Stimulated activated CD4-positive, alpha-beta T cell treated with anti-CD3 and anti-CD28 coated beads, Interleukin-1b, Interleukin-23, amount 100 ng/mL, for 1 hour (primary cell): ENCODE results near the gene SEZ6.

Experiments used
- DNase-seq, 2 donors: peaks; one replicate each; pipeline ENCODE4 v3.0.0-alpha.2; 2020; ENCODE audit warnings: low read depth in 2 of 2

Gene SEZ6, protein sequence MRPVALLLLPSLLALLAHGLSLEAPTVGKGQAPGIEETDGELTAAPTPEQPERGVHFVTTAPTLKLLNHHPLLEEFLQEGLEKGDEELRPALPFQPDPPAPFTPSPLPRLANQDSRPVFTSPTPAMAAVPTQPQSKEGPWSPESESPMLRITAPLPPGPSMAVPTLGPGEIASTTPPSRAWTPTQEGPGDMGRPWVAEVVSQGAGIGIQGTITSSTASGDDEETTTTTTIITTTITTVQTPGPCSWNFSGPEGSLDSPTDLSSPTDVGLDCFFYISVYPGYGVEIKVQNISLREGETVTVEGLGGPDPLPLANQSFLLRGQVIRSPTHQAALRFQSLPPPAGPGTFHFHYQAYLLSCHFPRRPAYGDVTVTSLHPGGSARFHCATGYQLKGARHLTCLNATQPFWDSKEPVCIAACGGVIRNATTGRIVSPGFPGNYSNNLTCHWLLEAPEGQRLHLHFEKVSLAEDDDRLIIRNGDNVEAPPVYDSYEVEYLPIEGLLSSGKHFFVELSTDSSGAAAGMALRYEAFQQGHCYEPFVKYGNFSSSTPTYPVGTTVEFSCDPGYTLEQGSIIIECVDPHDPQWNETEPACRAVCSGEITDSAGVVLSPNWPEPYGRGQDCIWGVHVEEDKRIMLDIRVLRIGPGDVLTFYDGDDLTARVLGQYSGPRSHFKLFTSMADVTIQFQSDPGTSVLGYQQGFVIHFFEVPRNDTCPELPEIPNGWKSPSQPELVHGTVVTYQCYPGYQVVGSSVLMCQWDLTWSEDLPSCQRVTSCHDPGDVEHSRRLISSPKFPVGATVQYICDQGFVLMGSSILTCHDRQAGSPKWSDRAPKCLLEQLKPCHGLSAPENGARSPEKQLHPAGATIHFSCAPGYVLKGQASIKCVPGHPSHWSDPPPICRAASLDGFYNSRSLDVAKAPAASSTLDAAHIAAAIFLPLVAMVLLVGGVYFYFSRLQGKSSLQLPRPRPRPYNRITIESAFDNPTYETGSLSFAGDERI

DNA sequence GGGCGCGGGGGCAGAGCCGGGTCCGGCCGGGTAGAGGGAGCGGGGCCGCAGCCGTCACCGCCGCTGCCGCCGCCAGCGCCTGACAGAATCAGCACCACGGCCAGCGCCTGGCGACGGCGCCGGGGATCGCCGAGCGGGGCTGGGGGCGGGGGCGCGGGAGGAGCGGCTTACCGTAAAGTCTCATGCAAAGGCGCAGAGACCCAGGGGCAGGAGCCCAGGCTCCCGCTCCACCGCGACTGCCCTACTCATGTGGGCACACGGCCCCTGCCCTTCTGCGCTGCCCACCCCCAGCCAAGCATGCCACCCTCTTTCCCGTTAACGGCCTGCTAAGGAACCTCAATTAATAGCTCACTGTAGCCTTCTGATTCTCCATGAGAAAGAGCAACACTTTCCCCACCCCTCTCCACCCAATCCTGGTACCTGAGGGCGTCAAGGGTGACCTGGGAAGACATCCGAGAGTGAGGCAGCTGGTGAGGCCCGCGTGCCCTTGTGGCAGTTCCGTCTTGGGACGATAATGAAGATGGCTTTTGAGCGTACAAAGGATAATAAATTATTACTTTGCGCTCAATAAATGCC lies at the start of gene SEZ6:
SEZ6 (minus strand) TSS at position 98 of the 576 bp plus-strand sequence. CDS start 164 bp downstream, outside the sequence.
- DNase-seq, result peak; percentile 5 to 56

DNA sequence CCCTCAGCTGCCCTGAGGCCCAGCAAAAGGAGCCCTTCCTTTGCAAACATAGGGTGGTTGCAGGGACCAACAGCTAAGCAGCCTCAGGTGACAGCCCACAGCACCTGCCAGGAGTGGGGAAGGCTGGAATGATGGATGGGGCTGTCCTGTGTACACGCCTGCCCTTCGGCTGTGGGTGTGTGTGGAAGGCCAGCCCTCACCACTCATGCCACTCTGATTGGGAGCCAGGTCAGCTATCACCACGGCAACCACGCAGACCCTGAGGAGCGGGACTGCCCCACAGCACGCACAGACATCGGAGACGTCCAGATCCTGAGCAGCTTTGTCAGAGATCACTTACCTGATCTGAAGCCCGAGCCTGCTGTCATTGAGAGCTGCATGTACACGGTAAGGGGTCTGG lies 49.0 kb upstream of the SEZ6 start:
- no peak for DNase-seq

DNA sequence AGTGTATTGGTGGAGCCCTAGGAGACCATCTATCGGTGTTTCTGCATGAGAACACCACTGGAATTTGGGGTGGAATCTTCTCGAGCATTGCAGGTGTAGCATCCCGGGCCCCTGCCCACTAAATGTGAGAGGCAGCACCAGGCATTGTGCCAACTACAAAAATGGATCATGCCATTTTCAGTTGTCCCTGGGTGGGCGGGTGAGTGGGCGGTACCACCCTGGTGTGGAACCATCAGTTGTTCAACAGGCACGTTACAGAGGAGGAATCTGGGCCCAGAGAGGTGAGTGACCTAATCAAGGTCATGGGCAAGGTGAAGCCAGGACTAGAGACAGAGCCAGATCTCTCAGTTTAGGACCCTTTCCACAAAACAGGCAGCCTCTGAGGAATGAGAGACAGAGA lies 45.9 kb upstream of the SEZ6 start:
- DNase-seq, result no peak

DNA sequence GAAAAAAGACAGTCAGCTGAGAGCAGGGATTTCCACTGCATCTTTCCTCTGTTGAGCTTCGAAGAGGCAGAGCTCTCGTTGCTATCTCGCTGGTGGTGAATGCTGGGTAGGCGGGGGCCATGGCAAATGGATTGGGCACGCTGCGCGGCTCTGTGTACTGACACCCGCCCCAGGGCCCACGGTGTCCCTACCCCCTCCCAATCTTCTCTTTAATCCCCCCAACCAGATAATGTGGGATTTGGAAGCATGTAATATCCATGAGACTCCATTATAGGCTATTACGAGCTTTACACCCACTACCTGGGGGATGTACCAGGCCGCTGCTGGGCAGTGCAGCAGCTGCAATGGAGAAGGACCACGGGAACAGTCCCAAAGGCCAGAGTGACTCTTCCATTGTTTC lies 45.4 kb upstream of the SEZ6 start:
- no peak for DNase-seq

DNA sequence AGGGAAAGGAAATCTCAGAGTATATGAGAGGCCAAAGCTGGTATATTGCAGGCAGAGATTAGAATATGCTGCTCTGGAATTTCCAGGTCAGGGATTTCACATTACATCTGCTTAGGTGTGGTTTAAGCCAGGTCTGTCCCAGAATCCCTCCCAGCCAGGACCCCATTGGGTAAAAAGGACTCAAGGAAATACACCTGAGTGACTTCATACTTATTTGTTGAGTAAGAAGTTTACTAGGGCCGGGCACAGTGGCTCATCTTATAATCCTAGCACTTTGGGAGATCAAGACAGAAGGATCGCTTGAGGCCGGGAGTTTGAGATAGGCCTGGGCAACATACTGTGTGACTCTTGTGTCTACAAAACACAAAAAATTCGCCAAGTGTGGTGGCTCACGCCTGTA lies 44.3 kb upstream of the SEZ6 start:
- DNase-seq, result no peak

DNA sequence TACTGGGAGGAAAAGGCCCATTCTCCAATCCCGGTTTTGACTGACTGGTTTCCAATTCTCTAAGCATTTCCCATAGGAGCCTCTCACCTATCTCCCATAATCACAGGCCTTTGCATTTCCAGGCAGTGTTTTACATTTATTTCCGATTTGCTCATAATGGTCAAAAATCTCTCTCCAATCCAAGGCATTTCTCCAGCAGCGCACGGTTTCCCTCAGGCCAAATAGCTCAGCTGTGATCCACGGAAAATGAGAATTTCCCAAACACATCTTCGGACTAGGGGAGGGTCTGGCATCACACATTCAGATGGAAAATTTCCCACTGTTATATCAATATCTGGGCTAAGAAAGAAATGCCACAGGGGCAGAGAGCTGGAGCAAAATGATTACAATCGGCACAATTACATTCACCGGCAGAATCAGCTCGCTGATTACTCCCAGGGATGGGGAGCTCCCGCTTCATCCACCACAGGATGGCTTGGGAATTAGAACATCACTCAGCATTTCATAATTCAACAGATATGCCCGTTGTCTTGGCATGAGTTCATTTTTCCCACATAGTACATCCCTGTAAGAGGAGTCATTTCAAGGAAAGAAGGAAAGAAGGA lies 43.8 kb upstream of the SEZ6 start:
- DNase-seq, result no peak

DNA sequence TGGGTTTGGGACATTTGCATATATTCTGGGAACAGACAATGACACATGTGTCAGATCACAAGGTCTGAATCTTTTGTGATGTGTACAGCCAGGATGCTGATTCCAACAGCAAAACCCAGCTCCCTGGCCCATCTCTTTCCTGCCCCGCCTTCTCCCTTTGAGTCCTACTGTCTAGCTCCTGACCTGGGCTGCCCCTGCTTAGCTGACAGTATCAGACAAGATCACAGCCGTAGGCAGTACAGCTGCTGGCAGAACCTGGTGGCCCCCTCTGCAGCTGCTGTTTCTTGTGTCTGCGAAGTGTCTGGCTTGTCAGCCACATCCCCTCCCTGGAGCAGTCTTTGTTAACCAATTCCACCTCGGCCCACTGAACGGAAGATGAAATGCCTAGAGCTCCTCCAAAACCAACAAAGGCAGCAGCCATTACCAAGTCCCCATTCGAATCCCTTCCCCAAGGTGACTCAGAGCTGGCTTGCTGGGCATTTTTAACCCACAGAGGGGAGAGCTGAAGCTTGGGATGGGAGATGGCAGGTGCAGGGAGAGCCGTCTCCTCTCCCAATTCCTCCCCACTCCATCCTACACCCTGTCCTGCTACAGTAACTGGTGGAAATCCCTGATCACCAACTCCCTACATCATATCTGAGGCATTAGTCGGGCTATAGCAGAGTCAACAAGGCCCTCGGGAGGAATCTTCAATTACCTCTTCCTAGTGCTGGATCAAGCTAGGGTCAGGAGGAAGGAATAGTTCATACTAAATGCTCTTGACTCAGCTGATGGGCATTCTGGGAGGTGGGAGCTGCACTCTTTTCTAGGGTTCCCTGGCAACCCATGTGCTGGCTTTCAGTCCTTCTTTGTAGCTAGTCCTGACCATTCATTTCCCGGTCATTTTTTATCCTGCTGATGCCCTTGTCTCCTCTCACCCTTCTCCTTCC lies 42.9 kb upstream of the SEZ6 start:
- DNase-seq, result no peak

DNA sequence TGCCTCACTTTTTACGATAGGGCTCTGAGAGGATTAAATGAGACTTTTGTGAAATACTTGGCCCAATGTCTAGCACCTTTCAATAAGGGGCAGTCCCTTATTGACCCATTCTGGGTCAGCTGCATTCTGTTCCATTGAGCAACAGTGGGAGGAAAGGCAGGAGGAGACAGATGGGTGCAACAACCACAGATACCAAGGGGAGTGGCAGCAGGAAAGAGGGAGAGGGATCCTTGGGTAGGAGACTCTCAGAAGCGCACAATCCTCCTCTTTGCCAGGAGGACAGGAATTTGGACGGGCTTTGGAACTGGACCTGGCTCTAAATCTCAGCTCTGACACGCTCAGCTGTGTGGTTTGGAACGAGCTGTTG lies 40.6 kb upstream of the SEZ6 start:
- no peak for DNase-seq

DNA sequence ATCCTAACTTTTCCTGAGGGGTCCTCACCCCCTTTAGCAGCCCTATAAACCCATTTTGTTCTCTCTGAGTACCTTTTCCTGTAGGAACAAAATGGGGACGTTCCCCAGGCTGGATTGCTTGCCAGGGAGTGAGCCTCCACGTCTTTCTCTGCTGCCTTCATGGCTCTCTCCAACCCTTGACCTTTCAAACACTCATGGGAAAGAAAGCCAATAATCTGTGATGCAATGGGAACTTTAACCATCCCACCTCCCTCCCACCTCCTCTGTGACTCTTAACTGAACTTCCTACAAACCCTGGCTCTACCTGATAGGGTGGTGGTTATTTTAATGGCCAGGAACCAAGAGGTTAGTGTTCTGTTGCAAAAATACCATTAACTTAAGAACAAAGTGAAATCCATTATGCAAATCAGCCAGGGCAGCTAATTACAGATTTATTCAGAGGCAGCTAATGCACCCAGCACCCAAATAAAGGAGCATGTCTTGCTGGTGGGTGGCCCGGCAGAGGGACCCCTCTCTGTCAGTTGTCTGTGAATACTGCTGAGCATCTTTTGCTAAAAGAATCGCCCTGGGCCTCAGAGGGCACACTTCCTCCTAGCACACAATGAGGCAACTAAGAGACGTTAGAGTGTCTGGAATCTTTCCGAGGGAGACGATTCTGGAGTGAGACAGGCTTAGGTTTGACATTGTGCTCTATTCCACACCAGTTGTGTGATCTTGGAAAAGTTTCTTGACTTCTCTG lies 40.1 kb upstream of the SEZ6 start:
- no peak for DNase-seq

DNA sequence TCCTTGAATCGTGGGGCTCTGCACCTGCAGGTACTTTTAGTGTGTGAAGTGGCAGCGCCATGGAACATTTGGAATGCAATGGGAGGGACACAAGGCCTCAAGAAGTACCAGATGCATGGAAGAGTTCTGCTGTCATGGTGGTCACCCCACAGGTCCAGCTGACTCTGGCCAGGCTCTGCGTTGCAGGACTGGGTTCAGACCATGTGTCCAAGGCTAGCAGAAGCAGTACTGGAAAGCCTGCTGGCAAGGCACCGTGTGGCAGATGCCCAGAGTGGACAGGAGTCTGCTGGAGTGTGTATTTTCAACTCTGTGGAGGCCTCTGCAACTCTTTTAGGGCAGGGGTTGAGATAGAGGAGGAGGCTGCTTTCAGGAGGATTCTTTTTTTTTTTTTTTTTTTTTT lies 39.2 kb upstream of the SEZ6 start:
- no peak for DNase-seq

DNA sequence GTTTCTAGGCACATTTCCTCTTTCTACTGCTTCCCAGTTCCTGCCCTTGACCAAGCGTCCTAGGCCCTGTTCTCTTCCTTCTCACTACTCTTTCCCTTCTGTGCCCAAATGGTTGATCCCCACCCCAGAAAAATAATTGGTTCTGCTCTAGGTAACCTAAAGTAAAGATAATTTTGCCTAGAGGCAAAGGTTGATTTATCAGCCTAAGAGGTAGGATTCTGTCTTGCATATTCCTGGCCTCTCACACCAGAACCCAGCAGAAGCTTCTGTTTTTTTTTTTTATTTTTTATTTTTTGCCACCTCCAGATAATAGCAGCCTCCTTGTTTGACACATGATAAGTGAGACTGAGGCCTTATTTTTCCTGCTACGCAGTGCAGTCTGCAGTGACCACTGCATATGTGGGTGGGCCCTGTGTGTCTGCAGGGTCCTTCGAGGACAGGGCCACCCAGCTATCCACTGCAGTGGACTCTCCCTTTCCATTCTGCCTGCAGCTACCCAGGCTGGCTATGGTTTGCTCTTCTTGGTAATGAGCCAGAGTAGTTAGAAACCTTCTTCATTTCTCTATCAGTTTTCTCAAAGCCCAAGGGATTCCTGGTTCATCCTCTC lies 37.8 kb upstream of the SEZ6 start:
- no peak for DNase-seq

DNA sequence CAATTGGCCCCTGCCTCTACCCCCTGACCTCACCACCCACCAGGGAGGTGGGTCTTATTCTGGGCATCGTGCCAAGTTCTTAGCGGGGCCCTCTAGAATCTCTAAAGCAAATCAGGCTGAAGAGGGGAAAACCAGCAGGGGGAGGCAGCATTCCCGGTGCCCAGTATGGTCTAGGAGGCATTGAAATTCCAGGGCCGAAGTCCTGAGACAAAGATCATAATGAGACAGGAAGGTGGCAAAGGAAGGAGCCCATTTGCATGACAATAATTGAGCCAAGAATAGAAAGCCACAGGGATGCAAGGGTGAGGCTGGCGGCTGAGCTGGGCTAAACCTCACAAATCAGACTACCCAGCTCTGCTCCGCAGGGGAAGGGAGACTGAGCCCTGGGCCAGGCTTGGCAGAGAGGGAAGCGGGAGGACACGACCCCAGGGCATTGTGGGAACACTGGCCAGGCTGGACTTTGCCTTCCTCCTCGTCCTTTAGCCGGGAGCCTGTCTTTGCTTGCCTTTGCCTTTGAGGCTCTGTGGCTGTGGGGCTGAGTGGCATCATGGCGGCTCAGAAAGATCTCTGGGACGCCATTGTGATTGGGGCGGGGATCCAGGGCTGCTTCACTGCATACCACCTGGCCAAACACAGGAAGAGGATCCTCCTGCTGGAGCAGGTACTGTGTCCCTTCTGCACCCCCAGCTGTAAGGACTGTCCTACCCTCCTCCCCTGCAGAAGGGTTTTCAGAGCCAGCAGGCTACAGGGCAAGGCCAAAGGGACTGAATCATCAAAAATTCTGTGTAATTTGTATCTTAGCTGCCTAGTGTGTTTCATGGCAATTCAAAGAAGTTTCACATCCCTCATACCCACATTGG lies 37.1 kb upstream of the SEZ6 start, which contains the start of gene PIPOX:
PIPOX (plus strand) TSS at position 463 of the 860 bp plus-strand sequence; CDS start at position 548, 85 bp downstream.
- DNase-seq, result no peak

DNA sequence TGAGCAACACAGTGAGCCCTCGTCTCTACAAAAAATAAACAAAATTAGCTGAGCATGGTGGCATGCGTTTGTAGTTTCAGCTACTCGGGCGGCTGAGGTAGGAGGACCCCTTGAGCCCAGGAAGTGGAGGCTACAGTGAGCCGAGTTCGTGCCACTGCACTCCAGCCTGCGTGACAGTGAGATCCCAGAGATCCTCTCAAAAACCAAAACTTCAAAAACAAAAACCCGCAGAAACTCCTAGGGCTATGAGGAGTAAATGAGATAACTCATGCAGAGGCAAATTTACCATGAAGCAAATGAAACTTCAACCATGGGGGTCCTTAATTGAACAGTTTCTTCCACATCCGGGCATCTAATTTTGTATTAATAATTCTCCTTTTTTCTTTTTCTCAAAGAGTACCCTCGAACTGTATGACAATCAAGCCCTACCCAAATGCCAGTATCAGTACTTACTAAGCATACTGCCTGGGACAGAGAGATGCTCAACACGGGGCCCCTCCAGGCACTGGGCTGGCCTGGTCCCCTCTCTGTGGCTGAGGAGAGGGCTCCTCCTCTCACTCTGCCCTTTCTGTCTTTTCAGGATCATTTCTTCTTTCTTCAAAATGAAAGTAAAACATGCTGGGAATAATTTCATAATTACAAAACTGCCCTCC lies 36.3 kb upstream of the SEZ6 start:
- DNase-seq, result no peak

DNA sequence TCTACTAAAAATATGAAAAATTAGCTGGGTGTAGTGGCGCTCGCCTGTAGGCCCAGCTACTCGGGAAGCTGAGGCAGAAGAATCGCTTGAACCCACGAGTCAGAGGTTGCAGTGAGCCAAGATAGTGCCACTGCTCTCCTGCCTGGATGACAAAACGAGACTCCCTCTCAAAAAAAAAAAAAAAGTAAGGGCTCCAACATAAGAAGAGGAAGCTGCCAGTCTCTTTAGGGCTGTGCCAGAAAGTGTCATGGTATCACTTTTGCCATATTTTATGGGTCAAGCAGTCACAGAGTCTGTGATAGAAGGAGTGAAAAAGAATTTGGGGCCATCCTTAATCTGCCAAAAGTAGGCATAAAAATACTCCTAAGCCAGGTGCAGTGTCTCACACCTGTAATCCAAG lies 35.7 kb upstream of the SEZ6 start:
- DNase-seq, result no peak

DNA sequence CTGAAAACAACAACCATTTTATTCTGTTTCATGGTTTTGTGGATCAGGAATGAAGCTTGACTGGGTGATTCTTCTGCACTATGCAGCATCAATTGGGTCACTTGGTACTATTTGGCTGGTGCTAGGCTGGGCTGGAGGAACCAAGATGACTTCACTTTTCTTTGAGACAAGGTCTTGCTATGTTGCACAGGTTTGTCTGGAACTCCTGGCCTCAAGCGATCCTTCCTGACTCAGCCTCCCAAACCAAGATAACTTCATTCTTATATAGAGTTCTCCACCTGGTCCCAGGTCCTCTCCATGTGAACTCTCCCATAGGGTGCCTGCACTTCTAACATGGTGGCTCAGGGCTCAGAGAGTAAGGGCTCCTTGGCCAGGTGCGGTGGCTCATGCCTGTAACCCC lies 35.3 kb upstream of the SEZ6 start:
- no peak for DNase-seq

DNA sequence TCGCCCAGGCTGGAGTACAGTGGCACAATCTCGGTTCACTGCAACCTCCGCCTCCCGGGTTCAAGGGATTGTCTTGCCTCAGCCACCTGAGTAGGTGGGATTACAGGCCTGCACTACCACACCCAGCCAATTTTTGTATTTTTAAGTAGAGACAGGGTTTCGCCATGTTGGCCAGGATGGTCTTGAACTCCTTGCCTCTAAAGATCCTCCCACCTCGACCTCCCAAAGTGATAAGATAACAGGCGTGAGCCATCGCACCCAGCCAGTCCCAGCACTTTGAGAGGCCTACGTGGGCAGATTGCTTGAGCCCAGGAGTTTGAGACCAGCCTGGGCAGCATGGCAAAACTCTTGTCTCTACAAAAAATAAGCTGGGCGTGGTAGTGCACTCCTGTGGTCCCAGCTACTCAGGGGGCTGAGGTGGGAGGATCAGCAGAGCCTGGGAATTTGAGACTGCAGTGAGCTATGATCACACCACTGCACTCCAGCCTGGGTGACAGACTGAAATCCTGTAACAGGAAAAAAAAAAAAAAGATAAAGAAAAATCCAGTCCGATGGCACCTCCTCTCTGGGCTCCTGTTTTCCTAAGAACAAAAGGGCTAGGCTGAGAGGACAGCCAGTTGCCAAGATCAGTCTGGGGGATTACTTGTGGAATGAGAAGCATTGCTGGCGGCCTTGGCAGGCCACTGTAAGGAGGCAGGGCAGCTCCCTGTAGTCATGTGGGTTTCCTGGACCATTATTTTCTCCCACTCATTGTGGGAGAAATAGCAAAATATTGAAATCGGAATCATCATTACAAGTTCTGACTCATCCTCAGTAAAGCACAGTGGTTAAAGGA lies 34.1 kb upstream of the SEZ6 start:
- no peak for DNase-seq

DNA sequence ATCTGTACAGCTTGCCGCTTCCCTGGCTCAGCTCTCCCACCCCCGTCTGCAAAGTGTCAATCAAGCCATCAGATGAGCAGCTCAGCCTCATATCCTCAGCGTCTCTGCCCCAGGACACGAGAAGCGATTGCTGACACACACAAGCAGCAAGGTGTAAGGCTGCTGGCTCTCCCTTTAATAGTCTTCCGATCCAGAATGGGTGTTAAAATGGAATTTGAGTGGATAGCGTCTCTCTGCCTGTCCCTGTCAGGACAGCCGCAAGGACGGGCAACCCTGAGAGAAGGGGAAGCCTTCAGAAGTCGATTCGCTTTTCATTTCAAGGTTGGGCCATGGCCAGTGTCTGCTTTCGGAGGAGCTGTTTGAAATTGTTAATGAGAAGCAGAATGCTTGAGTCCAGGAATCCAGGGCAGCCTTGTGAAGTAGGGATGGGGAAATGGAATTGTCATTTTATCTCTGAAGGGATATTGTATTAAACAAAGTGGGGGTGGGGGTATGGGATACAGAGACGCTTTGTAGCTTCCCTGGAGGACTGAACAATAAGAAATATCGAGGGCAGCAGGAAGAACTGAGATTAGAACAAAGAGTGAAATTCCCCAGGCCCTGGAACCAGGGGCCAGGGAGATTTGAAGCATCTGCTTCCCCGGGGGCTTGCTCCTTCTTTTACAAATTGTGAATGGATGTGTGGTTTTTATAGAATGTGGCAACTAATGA lies 32.4 kb upstream of the SEZ6 start:
- DNase-seq, result no peak
